Tibial nerve (tissue), 4 donors: ENCODE measurements around the gene TVP23A.
"Not testable (repeated sequence)": the region's sequence is repeated elsewhere in the genome, so short reads cannot be mapped to it uniquely, and the experiment has no call there.

Experiments
- EP300 ChIP-seq, 2 donors: sonication (generic); formaldehyde crosslinking; IDR thresholded peaks; one replicate each; pipeline ENCODE4 v1.6.1; 2017; ENCODE audit warnings: antibody characterized with exemption in 2 of 2, mild to moderate bottlenecking in 1 of 2
- POLR2A ChIP-seq, 2 donors: fragments of 450-650 bp; IDR thresholded peaks; one replicate each; pipeline ENCODE4 v1.6.1; 2017; ENCODE audit warnings: antibody characterized with exemption in 2 of 2, mild to moderate bottlenecking in 2 of 2, moderate library complexity in 2 of 2
- TF ChIP-seq, protein P1 (sequence below), 5 experiments: fragments of 200-600 bp in 3 of 5; fragments of 450-650 bp in 2 of 5; sonication (generic) in 3 of 5; IDR thresholded peaks; one replicate each; pipeline ENCODE4 v1.5.1; 2016 to 2019; ENCODE audit warnings: antibody characterized with exemption in 5 of 5, mild to moderate bottlenecking in 3 of 5, moderate library complexity in 2 of 5

DNA sequence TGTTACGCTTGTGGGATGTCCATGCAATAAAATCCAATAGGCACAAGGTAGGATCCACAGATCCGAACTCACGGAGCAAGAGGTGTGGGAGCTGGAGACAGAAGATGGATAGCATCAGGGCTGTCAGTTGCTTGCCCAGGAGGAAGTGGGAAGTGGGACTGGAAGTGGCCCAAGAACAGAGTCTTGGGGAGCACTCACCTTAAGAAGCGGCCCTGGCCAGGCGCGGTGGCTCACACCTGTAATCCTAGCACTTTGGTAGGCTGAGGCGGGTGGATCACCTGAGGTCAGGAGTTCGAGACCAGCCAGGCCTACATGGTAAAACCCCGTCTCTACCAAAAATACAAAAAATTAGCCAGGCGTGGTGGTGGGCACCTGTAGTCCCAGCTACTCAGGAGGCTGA, 77.3 kb downstream of the TVP23A start:
- not testable (repeated sequence) for TF ChIP-seq EP300, POLR2A (IDR thresholded peaks at IDR 0.05)
- TF ChIP-seq, protein P1, sequence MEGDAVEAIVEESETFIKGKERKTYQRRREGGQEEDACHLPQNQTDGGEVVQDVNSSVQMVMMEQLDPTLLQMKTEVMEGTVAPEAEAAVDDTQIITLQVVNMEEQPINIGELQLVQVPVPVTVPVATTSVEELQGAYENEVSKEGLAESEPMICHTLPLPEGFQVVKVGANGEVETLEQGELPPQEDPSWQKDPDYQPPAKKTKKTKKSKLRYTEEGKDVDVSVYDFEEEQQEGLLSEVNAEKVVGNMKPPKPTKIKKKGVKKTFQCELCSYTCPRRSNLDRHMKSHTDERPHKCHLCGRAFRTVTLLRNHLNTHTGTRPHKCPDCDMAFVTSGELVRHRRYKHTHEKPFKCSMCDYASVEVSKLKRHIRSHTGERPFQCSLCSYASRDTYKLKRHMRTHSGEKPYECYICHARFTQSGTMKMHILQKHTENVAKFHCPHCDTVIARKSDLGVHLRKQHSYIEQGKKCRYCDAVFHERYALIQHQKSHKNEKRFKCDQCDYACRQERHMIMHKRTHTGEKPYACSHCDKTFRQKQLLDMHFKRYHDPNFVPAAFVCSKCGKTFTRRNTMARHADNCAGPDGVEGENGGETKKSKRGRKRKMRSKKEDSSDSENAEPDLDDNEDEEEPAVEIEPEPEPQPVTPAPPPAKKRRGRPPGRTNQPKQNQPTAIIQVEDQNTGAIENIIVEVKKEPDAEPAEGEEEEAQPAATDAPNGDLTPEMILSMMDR (IDR thresholded peaks at IDR 0.05): not testable (repeated sequence)
